Kidney epithelial cell (primary cell): ENCODE results near the gene PLB1. TPM values are rescaled to one million over a fixed set of nuclear protein-coding genes. Genes with fewer than 3 reads are reported as not detected.

Experiments used
- DNase-seq: peaks from one replicate; pipeline ENCODE4 v3.0.0-alpha.2; 2010; ENCODE audit warnings: low read depth
- H3K27me3 ChIP-seq: 2 replicates; pipeline ENCODE4 v1.6.0; 2011; ENCODE audit warnings: low read length; ENCODE audit not compliant: control insufficient read depth, insufficient read depth
- H3K36me3 ChIP-seq: 2 replicates; pipeline ENCODE4 v1.5.1; 2011; ENCODE audit warnings: low read length; ENCODE audit not compliant: control insufficient read depth, insufficient read depth
- H3K4me3 ChIP-seq: 2 replicates; pipeline ENCODE4 v1.5.1; 2011; ENCODE audit warnings: low read depth, mild to moderate bottlenecking, control low read depth, low read length
- CTCF ChIP-seq: IDR thresholded peaks from 2 replicates; pipeline ENCODE4 v1.5.1; 2011; ENCODE audit warnings: mild to moderate bottlenecking, moderate library complexity, low read length, control low read depth, inconsistent platforms; ENCODE audit not compliant: insufficient read depth, poor library complexity, severe bottlenecking
- total RNA-seq: library from RNA; depleted of rRNA; stranded (reverse); fragments of >200 nt; gene quantifications from 2 replicates; pipeline ENCODE4 v1.2.3, GENCODE V29; 2015

Gene PLB1
- total RNA-seq, 1 donor from 2014 or later = 0.25 TPM

- Histone ChIP-seq H3K36me3 (no peaks in the 10 kb centered on the region), H3K27me3 (no peaks in the 10 kb centered on the region), H3K4me3 (no peak overlapping the region)
- TF ChIP-seq CTCF = no peak
- peak; percentile 83 for DNase-seq
Observed at GRCh38 chr2:28681158-28681571, 185.3 kb downstream of the PLB1 start.

GRCh38 chr2:28681606-28682005, 185.7 kb downstream of the PLB1 start:
- H3K27me3 ChIP-seq = no peaks in the 10 kb centered on the region
- H3K4me3 ChIP-seq = no peak overlapping the region
- H3K36me3 ChIP-seq = no peaks in the 10 kb centered on the region
- no peak for DNase-seq
- no peak for TF ChIP-seq CTCF

- TF ChIP-seq CTCF = no peak
- no peaks in the 10 kb centered on the region for H3K27me3 ChIP-seq
- H3K4me3 ChIP-seq = no peak overlapping the region
- no peaks in the 10 kb centered on the region for H3K36me3 ChIP-seq
- DNase-seq = peak; percentile 63
Observed at GRCh38 chr2:28683100-28683706, 187.3 kb downstream of the PLB1 start.

- no peaks in the 10 kb centered on the region for H3K27me3 ChIP-seq
- DNase-seq = no peak
- H3K4me3 ChIP-seq = no peak overlapping the region
- no peaks in the 10 kb centered on the region for H3K36me3 ChIP-seq
- TF ChIP-seq CTCF = no peak
Observed at GRCh38 chr2:28684142-28684858, 188.4 kb downstream of the PLB1 start.

GRCh38 chr2:28687171-28687570, 191.3 kb downstream of the PLB1 start:
- Histone ChIP-seq H3K27me3 (no peaks in the 10 kb centered on the region), H3K4me3 (no peak overlapping the region), H3K36me3 (no peaks in the 10 kb centered on the region)
- no peak for DNase-seq
- no peak for TF ChIP-seq CTCF
